Naive thymus-derived CD4-positive, alpha-beta T cell (primary cell): ENCODE data around the gene SLC7A6OS. TPM values are rescaled to one million over a fixed set of nuclear protein-coding genes. Genes with fewer than 3 reads are reported as not detected.

Experiments
- ATAC-seq: fragments of 150-1000 bp; cut with Tn5 transposase; 2 replicates; pipeline ENCODE4 v1.10.0; 2021; ENCODE audit warnings: mild to moderate bottlenecking, moderate library complexity
- CTCF ChIA-PET: fragments of 350-600 bp; sonication (Branson Sonifier 250); formaldehyde crosslinking; loops from one replicate; lab custom pipeline; 2021; ENCODE audit warnings: antibody characterized with exemption; lab: Charles Lee
- POLR2A ChIA-PET: fragments of 350-600 bp; sonication (Branson Sonifier 250); formaldehyde crosslinking; loops from one replicate; lab custom pipeline; 2021; ENCODE audit warnings: antibody characterized with exemption, inconsistent platforms; lab: Charles Lee
- DNase-seq, 9 donors: peaks; one replicate each; pipeline versions ENCODE4 v3.0.0 to v3.0.0-alpha.2; 2020 to 2022; ENCODE audit warnings: mixed read lengths in 1 of 9
- H3K27ac ChIP-seq: one replicate; pipeline ENCODE4 v1.7.0; 2013; ENCODE audit warnings: mild to moderate bottlenecking, low read depth, low read length, moderate library complexity
- H3K27me3 ChIP-seq, 2 donors: one replicate each; pipeline ENCODE4 v1.7.0; 2013; ENCODE audit warnings: low read length in 2 of 2, mild to moderate bottlenecking in 2 of 2, moderate library complexity in 2 of 2; ENCODE audit not compliant: control insufficient read depth in 2 of 2, insufficient read depth in 2 of 2
- H3K36me3 ChIP-seq, 3 experiments: 1 replicate in 2 of 3; 2 replicates in 1 of 3; pipeline ENCODE4 v1.7.0; 2013; ENCODE audit warnings: low read length in 3 of 3, mild to moderate bottlenecking in 3 of 3, moderate library complexity in 1 of 3; ENCODE audit not compliant: insufficient read depth in 3 of 3, control insufficient read depth in 2 of 3
- H3K4me1 ChIP-seq, 2 donors: one replicate each; pipeline ENCODE4 v1.7.0; 2013; ENCODE audit warnings: low read length in 2 of 2, mild to moderate bottlenecking in 2 of 2, moderate library complexity in 1 of 2; ENCODE audit not compliant: control insufficient read depth in 2 of 2, insufficient read depth in 2 of 2
- H3K4me3 ChIP-seq: 2 replicates; pipeline ENCODE4 v1.7.0; 2013; ENCODE audit warnings: mild to moderate bottlenecking, low read length
- H3K9me3 ChIP-seq, 3 experiments: 1 replicate in 2 of 3; 2 replicates in 1 of 3; pipeline ENCODE4 v1.7.0; 2013; ENCODE audit warnings: low read length in 3 of 3; ENCODE audit not compliant: control insufficient read depth in 2 of 3
- H3K27ac Mint-ChIP-seq, 9 donors: one replicate each; pipeline ENCODE4 v1.8.0; 2020 to 2022; ENCODE audit warnings: mixed read lengths in 9 of 9, mild to moderate bottlenecking in 8 of 9, moderate library complexity in 5 of 9, inconsistent platforms in 2 of 9
- H3K27me3 Mint-ChIP-seq, 5 donors: one replicate each; pipeline ENCODE4 v1.8.0; 2021 to 2022; ENCODE audit warnings: mixed read lengths in 5 of 5, mild to moderate bottlenecking in 1 of 5
- H3K36me3 Mint-ChIP-seq, 5 donors: one replicate each; pipeline ENCODE4 v1.8.0; 2020 to 2022; ENCODE audit warnings: mixed read lengths in 5 of 5, mild to moderate bottlenecking in 3 of 5, inconsistent platforms in 1 of 5
- H3K4me1 Mint-ChIP-seq, 7 donors: one replicate each; pipeline ENCODE4 v1.8.0; 2020 to 2022; ENCODE audit warnings: mixed read lengths in 7 of 7, mild to moderate bottlenecking in 3 of 7, inconsistent platforms in 1 of 7
- H3K4me3 Mint-ChIP-seq, 10 donors: one replicate each; pipeline ENCODE4 v1.8.0; 2020 to 2022; ENCODE audit warnings: mild to moderate bottlenecking in 10 of 10, mixed read lengths in 10 of 10, moderate library complexity in 6 of 10, inconsistent platforms in 2 of 10
- H3K9me3 Mint-ChIP-seq, 11 donors: one replicate each; pipeline ENCODE4 v1.8.0; 2020 to 2022; ENCODE audit warnings: mixed read lengths in 11 of 11, mild to moderate bottlenecking in 4 of 11, inconsistent platforms in 1 of 11, moderate library complexity in 1 of 11
- intact Hi-C, 2 donors: fragments of 100-400 bp; cut with micrococcal nuclease; formaldehyde crosslinking; loops; one replicate each; pipeline ENCODE4 v1.15.1; 2023
- polyA plus RNA-seq, 2 donors: library from polyadenylated mRNA; unstranded; fragments of 300-500 nt; fragmentation: Illumina TruSeq; gene quantifications; one replicate each; pipeline ENCODE4 v1.2.3, GENCODE V29; 2021
- total RNA-seq, 6 experiments: library from RNA in 5 of 6; stranded (reverse) in 5 of 6; gene quantifications; 1 replicate in 5 of 6; 2 replicates in 1 of 6; pipeline ENCODE4 v1.2.3 and lab custom pipeline; 2021 to 2026

The SLC7A6OS gene
- total and polyA plus RNA-seq, 7 experiments from 2014 or later: 22.1 to 50.3 (median 34.8) TPM

DNA sequence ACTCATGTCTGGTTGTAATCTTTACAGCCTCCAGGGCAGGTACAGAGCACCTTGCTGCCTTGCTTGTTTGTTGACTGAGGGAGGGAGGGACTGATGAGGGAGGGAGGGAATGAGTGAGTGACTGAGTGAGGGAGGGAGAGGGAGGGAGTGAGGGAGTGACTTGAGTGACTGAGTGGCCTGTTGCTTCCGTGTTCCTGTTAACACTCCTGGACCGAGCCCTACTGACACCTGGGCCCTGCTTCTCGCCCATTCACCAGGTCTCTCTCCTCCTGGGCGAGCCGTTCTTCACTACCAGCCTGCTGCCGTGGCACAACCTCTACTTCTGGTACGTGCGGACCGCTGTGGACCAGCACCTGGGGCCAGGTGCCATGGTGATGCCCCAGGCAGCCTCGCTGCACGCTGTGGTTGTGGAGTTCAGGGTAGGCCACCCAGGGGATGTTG lies 41.3 kb upstream of the SLC7A6OS start:
- DNase-seq (no peak), ATAC-seq (no peak)
- ChIA-PET CTCF (no interaction called here), POLR2A (no interaction called here)
- Mint-ChIP-seq H3K4me1 (peaks cover 23 to 40% (median 27%) of the 10 kb centered on the region in 7 donors), H3K27me3 (no peaks in the 10 kb centered on the region), H3K36me3 (peaks cover 16 to 70% (median 34%) of the 10 kb centered on the region in 5 donors), H3K9me3 (no peaks in the 10 kb centered on the region), H3K27ac (no peak overlapping the region), H3K4me3 (no peak overlapping the region)
- H3K4me3 ChIP-seq: no peak overlapping the region
- H3K27me3 ChIP-seq: no peaks in the 10 kb centered on the region
- H3K9me3 ChIP-seq: no peaks in the 10 kb centered on the region
- peaks cover 16 to 23% of the 10 kb centered on the region in 2 donors for H3K4me1 ChIP-seq
- H3K36me3 ChIP-seq: peaks cover 0 to 82% (median 22%) of the 10 kb centered on the region in 3 experiments
- intact Hi-C loops: no loop called here
- H3K27ac ChIP-seq: no peak overlapping the region

DNA sequence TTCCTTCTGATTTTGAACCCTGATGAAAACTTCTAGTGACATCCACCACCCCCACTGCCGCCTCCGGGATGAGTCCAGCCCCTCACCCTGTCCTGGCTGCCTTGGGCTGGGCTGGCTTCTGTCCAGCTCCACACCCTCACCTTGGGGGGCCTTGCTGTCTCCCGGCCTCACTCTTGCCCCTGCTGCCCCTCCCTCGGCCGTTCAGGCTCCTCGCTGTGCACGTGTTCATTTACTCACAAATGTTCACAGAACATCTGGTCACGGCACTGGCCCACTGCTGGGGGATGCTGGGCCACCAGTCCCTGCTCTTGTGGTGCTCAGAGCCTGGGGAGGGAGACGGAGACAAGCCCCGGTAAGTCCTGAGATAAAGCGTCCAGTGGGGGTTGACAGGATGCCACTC lies 40.7 kb upstream of the SLC7A6OS start:
- Mint-ChIP-seq H3K4me1 (peaks cover 19 to 40% (median 27%) of the 10 kb centered on the region in 7 donors), H3K27me3 (no peaks in the 10 kb centered on the region), H3K27ac (no peak overlapping the region), H3K9me3 (no peaks in the 10 kb centered on the region), H3K36me3 (peaks cover 16 to 71% (median 39%) of the 10 kb centered on the region in 5 donors), H3K4me3 (no peak overlapping the region)
- H3K36me3 ChIP-seq: peaks cover 3 to 85% (median 22%) of the 10 kb centered on the region in 3 experiments
- ChIA-PET POLR2A (no interaction called here), CTCF (no interaction called here)
- no peak overlapping the region for H3K4me3 ChIP-seq
- H3K27me3 ChIP-seq: no peaks in the 10 kb centered on the region
- no peaks in the 10 kb centered on the region for H3K9me3 ChIP-seq
- no peak for ATAC-seq
- no peak for DNase-seq
- intact Hi-C loops: no loop called here
- no peak overlapping the region for H3K27ac ChIP-seq
- peaks cover 10 to 18% of the 10 kb centered on the region in 2 donors for H3K4me1 ChIP-seq

DNA sequence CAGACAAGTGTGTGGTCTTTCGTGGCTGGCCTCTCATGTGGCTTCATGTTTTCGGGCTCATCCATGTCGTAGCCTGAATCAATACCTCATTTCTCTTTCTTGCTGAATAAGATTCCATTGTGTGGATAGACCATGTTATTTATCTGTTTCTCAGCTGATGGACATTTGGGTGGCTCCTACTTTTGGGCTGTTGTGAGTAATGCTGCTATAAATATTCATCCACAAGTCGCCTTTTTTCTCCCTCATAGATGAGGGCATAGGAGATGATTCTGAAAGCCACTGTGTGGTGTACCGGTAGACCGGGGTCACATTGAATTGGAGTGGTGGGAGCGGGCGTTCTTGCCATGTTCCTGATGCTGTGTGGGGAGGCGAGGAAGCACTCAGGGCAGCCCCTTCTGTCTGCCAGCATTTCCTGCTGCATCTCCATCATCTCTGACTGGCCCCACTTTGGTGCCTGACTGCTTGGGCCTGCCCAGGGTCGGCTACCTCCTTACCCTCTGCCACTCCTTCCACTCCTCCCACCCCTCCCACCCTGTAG lies 40.1 kb upstream of the SLC7A6OS start:
- H3K4me3 Mint-ChIP-seq: no peak overlapping the region
- Histone ChIP-seq H3K27me3 (no peaks in the 10 kb centered on the region), H3K9me3 (no peaks in the 10 kb centered on the region), H3K27ac (no peak overlapping the region), H3K4me1 (peaks cover 4 to 12% of the 10 kb centered on the region in 2 donors), H3K4me3 (no peak overlapping the region), H3K36me3 (peaks cover 4 to 91% (median 27%) of the 10 kb centered on the region in 3 experiments)
- intact Hi-C loops: no loop called here
- H3K9me3 Mint-ChIP-seq: no peaks in the 10 kb centered on the region
- H3K27ac Mint-ChIP-seq: no peak overlapping the region
- CTCF ChIA-PET: no interaction called here
- H3K27me3 Mint-ChIP-seq: no peaks in the 10 kb centered on the region
- peaks cover 14 to 35% (median 21%) of the 10 kb centered on the region in 7 donors for H3K4me1 Mint-ChIP-seq
- no peak for DNase-seq
- POLR2A ChIA-PET: no interaction called here
- peaks cover 16 to 68% (median 39%) of the 10 kb centered on the region in 5 donors for H3K36me3 Mint-ChIP-seq
- ATAC-seq: no peak

DNA sequence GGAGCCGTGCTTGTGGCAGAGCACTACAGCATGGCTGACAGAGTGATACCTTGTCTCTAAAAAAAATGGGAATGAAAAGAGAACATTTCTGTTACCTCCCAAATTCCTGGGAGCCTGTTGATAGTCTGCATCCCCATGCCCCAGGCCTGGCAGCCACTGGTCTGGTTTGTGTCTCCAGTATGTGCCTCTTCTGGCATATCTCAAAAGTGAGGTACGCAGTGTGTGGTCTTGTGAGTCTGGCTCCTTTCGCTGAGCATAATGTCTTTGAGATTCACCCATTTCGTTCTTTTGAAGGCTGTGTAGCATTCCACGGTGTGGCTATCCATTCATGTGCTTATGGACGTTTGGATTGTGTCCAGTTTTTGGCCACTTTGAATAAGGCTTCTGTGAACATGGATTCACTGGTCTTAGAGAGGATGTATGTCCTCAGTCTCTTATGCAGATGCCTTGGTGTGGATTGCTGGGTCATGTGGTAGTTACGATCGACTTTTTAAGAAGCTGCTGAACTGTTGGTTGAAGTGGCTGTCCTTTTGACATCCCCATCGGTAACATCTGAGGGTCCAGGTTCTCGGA lies 39.2 kb upstream of the SLC7A6OS start:
- no peak overlapping the region for H3K4me3 ChIP-seq
- Mint-ChIP-seq H3K27ac (no peak overlapping the region), H3K4me1 (peaks cover 6 to 28% (median 14%) of the 10 kb centered on the region in 7 donors), H3K27me3 (no peaks in the 10 kb centered on the region), H3K4me3 (no peak overlapping the region), H3K36me3 (peaks cover 18 to 67% (median 41%) of the 10 kb centered on the region in 5 donors), H3K9me3 (peaks cover 0 to under 1% (median 0%) of the 10 kb centered on the region in 11 donors)
- peaks cover 4 to 98% (median 27%) of the 10 kb centered on the region in 3 experiments for H3K36me3 ChIP-seq
- ChIA-PET POLR2A (no interaction called here), CTCF (no interaction called here)
- no peaks in the 10 kb centered on the region for H3K27me3 ChIP-seq
- no peaks in the 10 kb centered on the region for H3K9me3 ChIP-seq
- peaks cover 0 to 10% of the 10 kb centered on the region in 2 donors for H3K4me1 ChIP-seq
- no peak overlapping the region for H3K27ac ChIP-seq
- intact Hi-C loops: no loop called here
- ATAC-seq (no peak), DNase-seq (no peak)

DNA sequence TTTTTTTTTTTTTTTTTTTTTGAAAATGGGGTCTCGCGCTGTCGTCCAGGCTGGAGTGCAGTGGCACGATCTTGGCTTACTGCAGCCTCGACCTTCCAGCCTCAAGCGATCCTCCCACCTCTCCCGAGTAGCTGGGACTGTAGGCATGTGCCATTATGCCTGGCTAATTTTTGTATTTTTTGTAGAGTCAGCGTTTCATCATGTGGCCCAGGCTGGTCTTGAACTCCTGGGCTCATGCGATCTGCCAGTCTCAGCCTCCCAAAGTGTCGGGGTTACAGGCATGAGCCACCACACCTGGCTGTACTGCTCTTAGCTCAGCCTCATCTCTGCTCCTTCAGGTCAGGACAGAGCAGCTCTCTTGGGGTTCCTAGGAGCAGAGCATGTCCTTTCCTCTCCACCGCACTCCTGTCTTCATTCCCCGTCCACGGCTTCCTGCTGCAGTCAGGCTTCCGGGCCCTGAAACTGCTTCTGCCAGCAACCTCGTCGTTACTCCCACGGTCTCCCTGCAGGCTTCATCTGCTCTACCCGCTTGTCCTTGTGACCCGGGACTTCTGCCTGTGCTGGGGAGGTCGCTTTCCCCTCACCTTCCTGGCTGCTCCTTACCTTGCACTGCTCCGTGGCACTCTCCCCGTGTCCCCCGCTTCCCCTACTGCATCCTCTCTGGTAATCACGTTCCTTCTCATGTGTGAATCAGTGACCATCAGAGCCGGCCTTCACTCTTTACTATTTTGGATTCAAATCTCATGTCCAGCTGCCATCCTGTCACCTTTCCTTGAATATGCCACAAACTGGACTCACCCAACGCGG lies 38.1 kb upstream of the SLC7A6OS start:
- POLR2A ChIA-PET: no interaction called here
- Histone ChIP-seq H3K9me3 (no peaks in the 10 kb centered on the region), H3K27me3 (no peaks in the 10 kb centered on the region), H3K4me1 (peaks cover 0 to 5% of the 10 kb centered on the region in 2 donors), H3K4me3 (no peak overlapping the region), H3K36me3 (peaks cover 4 to 93% (median 27%) of the 10 kb centered on the region in 3 experiments), H3K27ac (no peak overlapping the region)
- H3K4me1 Mint-ChIP-seq: peaks cover 2 to 25% (median 11%) of the 10 kb centered on the region in 7 donors
- DNase-seq (no peak), ATAC-seq (no peak)
- H3K4me3 Mint-ChIP-seq: no peak overlapping the region
- intact Hi-C loops: no loop called here
- H3K27ac Mint-ChIP-seq: peak overlapping the region in 1 of 9 donors; percentile 58
- peaks cover 21 to 64% (median 40%) of the 10 kb centered on the region in 5 donors for H3K36me3 Mint-ChIP-seq
- H3K27me3 Mint-ChIP-seq: no peaks in the 10 kb centered on the region
- CTCF ChIA-PET: interaction anchor here (0.6 kb wide), 1 partner anchor 115 kb away, joined by 3 read pairs; no protein-coding TSS in a partner anchor
- peaks cover 0 to 2% (median 0%) of the 10 kb centered on the region in 11 donors for H3K9me3 Mint-ChIP-seq

DNA sequence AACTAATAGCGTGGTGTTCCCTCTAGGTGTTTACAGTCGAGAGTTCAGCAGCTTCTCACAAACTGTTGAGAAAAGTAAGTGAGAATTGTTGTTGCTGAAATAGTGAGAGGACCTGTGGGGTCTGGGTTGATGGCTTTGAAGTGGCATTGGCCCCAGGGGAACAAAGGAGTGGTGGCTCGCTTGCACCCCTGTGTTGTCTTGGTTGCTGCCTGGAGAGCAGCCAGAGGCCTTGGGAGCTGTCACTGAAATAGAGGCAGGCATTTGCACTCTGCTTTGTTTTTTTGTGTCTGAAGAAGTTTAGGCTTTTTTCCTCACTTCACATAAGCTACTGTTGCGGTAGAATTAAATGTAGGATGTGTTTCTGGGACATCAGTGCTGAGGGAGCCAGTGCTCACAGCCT lies 36.9 kb upstream of the SLC7A6OS start:
- Histone ChIP-seq H3K36me3 (peaks cover 4 to 92% (median 33%) of the 10 kb centered on the region in 3 experiments), H3K27me3 (no peaks in the 10 kb centered on the region), H3K4me1 (peaks cover 0 to 5% of the 10 kb centered on the region in 2 donors), H3K4me3 (no peak overlapping the region), H3K9me3 (no peaks in the 10 kb centered on the region), H3K27ac (no peak overlapping the region)
- Mint-ChIP-seq H3K9me3 (peaks cover 0 to 2% (median 0%) of the 10 kb centered on the region in 11 donors), H3K27ac (peak overlapping the region in 1 of 9 donors; percentile 15), H3K4me3 (no peak overlapping the region), H3K27me3 (no peaks in the 10 kb centered on the region), H3K4me1 (peaks cover 2 to 25% (median 11%) of the 10 kb centered on the region in 7 donors), H3K36me3 (peaks cover 25 to 59% (median 36%) of the 10 kb centered on the region in 5 donors)
- ChIA-PET CTCF (no interaction called here), POLR2A (interaction anchor here (0.6 kb wide), 1 partner anchor 263 kb away, joined by 3 read pairs; no protein-coding TSS in a partner anchor)
- DNase-seq (no peak), ATAC-seq (no peak)
- intact Hi-C loops: no loop called here
